ENCODE measurements around the gene MOG.
"Not testable (repeated sequence)": the region's sequence is repeated elsewhere in the genome, so short reads cannot be mapped to it uniquely, and the experiment has no call there.

The MOG gene

GRCh38 chr6:29661071-29661470 is 4.2 kb downstream of the MOG start:
- Histone ChIP-seq H3K79me2 (ENCODE audit: insufficient read depth, low read length) (no peaks in the 10 kb centered on the region), H3K9me2 (ENCODE audit: low read depth, low read length) (no peaks in the 10 kb centered on the region), H3K36me3 (ENCODE audit: insufficient read depth, low read length) (no peaks in the 10 kb centered on the region), H4K20me1 (ENCODE audit: insufficient read depth, low read length) (no peaks in the 10 kb centered on the region), H3K4me1 (ENCODE audit: insufficient read depth, low read length, severe bottlenecking) (no peaks in the 10 kb centered on the region), H3K9me3 (ENCODE audit: low read length) (no peaks in the 10 kb centered on the region), H3K27ac (ENCODE audit: low read depth, low read length, poor library complexity, severe bottlenecking) (no peak overlapping the region), H3K4me2 (ENCODE audit: low read length) (no peak overlapping the region), H3K4me3 (ENCODE audit: low read depth, low read length, poor library complexity, severe bottlenecking) (no peak overlapping the region), H3K27me3 (ENCODE audit: insufficient read depth, low read length) (no peaks in the 10 kb centered on the region), H3K9ac (ENCODE audit: low read length) (no peak overlapping the region), H2AFZ (ENCODE audit: low read length) (no peak overlapping the region), H3F3A (ENCODE audit: insufficient read depth, low read length) (no peaks in the 10 kb centered on the region)
- TF ChIP-seq EZH2 (IDR thresholded peaks at IDR 0.05; ENCODE audit: borderline replicate concordance, low read length) (no peak), CTCF (IDR thresholded peaks at IDR 0.05; ENCODE audit: low read length) (no peak)

GRCh38 chr6:29661502-29662141 is 4.7 kb downstream of the MOG start:
- H3K36me3 ChIP-seq (ENCODE audit: insufficient read depth, low read length); H3K27me3 ChIP-seq (ENCODE audit: insufficient read depth, low read length); H3K9ac ChIP-seq (ENCODE audit: low read length); H3K4me1 ChIP-seq (ENCODE audit: insufficient read depth, low read length, severe bottlenecking); H4K20me1 ChIP-seq (ENCODE audit: insufficient read depth, low read length); H3K79me2 ChIP-seq (ENCODE audit: insufficient read depth, low read length); H3K9me3 ChIP-seq (ENCODE audit: low read length); H3F3A ChIP-seq (ENCODE audit: insufficient read depth, low read length); H3K4me2 ChIP-seq (ENCODE audit: low read length); H3K27ac ChIP-seq (ENCODE audit: low read depth, low read length, poor library complexity, severe bottlenecking); H3K9me2 ChIP-seq (ENCODE audit: low read depth, low read length); H2AFZ ChIP-seq (ENCODE audit: low read length); H3K4me3 ChIP-seq (ENCODE audit: low read depth, low read length, poor library complexity, severe bottlenecking): not testable (repeated sequence)

- H4K20me1 ChIP-seq (ENCODE audit: insufficient read depth, low read length), result no peaks in the 10 kb centered on the region
- H3K36me3 ChIP-seq (ENCODE audit: insufficient read depth, low read length), result no peaks in the 10 kb centered on the region
- TF ChIP-seq EZH2 (IDR thresholded peaks at IDR 0.05; ENCODE audit: borderline replicate concordance, low read length) (no peak), CTCF (IDR thresholded peaks at IDR 0.05; ENCODE audit: low read length) (no peak)
- no peaks in the 10 kb centered on the region for H3K27me3 ChIP-seq (ENCODE audit: insufficient read depth, low read length)
- no peaks in the 10 kb centered on the region for H3K4me1 ChIP-seq (ENCODE audit: insufficient read depth, low read length, severe bottlenecking)
- H3K79me2 ChIP-seq (ENCODE audit: insufficient read depth, low read length), result no peaks in the 10 kb centered on the region
- no peak overlapping the region for H3K9ac ChIP-seq (ENCODE audit: low read length)
- H3K9me3 ChIP-seq (ENCODE audit: low read length), result no peaks in the 10 kb centered on the region
- H3K27ac ChIP-seq (ENCODE audit: low read depth, low read length, poor library complexity, severe bottlenecking), result no peak overlapping the region
- no peaks in the 10 kb centered on the region for H3K9me2 ChIP-seq (ENCODE audit: low read depth, low read length)
- H3K4me2 ChIP-seq (ENCODE audit: low read length), result no peak overlapping the region
- no peak overlapping the region for H3K4me3 ChIP-seq (ENCODE audit: low read depth, low read length, poor library complexity, severe bottlenecking)
- H3F3A ChIP-seq (ENCODE audit: insufficient read depth, low read length), result no peaks in the 10 kb centered on the region
- no peak overlapping the region for H2AFZ ChIP-seq (ENCODE audit: low read length)
Measured at GRCh38 chr6:29663300-29664042, 6.6 kb downstream of the MOG start.

Measured in OCI-LY1 (cell line).